Measurements from ENCODE around the gene PCBP2.

GRCh38 chr12:53466640-53467039 lies 14.7 kb downstream of the PCBP2 start:
- TF ChIP-seq EZH2 (IDR thresholded peaks at IDR 0.05; ENCODE audit: low read length, missing control alignments): no peak
- TF ChIP-seq CTCF (conservative IDR thresholded peaks at IDR 0.05 in 1 of 2, IDR thresholded peaks at IDR 0.05 in 1 of 2; ENCODE audit: low read depth in 1 of 2, low read length in 2 of 2): no peak
